Stomach (tissue), 4 donors: Measurements from ENCODE around the gene OR2W1.

Experiments
- EP300 ChIP-seq: sonication (generic); formaldehyde crosslinking; IDR thresholded peaks from one replicate; pipeline ENCODE4 v1.6.1; 2017; ENCODE audit warnings: antibody characterized with exemption
- POLR2A ChIP-seq, 4 donors: fragments of 450-650 bp; IDR thresholded peaks; one replicate each; pipeline ENCODE4 v1.6.1; 2016; ENCODE audit warnings: antibody characterized with exemption in 4 of 4, control low read depth in 2 of 4, mild to moderate bottlenecking in 1 of 4, moderate library complexity in 1 of 4
- POLR2AphosphoS5 ChIP-seq, 3 donors: sonication (generic); formaldehyde crosslinking; IDR thresholded peaks; one replicate each; pipeline ENCODE4 v1.6.1; 2016; ENCODE audit warnings: antibody characterized with exemption in 3 of 3
- TF ChIP-seq, protein P1 (sequence below), 7 experiments: fragments of 450-650 bp in 4 of 7; fragments of 200-600 bp in 3 of 7; sonication (generic) in 3 of 7; IDR thresholded peaks; one replicate each; pipeline ENCODE4 v1.5.1; 2016 to 2019; ENCODE audit warnings: antibody characterized with exemption in 7 of 7, control low read depth in 2 of 7, mild to moderate bottlenecking in 1 of 7

DNA sequence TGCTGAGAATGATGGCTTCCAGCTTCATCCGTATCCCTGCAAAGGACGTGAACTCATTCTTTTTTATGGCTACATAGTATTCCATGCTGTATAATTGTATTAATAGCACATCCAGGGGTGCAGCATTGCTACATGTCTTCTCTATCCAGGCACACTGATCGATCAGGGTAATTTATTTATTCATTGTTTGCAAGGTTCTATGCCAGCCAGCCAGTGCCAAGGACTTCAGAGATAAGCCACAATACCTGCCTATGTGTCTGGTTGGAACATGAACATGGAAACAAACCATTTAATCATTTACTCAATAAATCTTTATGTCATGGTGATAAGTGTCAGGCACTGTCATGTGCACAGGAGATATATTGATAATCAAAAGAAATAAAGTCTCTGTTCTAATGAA is 48.0 kb upstream of the OR2W1 start:
- TF ChIP-seq, protein P1, sequence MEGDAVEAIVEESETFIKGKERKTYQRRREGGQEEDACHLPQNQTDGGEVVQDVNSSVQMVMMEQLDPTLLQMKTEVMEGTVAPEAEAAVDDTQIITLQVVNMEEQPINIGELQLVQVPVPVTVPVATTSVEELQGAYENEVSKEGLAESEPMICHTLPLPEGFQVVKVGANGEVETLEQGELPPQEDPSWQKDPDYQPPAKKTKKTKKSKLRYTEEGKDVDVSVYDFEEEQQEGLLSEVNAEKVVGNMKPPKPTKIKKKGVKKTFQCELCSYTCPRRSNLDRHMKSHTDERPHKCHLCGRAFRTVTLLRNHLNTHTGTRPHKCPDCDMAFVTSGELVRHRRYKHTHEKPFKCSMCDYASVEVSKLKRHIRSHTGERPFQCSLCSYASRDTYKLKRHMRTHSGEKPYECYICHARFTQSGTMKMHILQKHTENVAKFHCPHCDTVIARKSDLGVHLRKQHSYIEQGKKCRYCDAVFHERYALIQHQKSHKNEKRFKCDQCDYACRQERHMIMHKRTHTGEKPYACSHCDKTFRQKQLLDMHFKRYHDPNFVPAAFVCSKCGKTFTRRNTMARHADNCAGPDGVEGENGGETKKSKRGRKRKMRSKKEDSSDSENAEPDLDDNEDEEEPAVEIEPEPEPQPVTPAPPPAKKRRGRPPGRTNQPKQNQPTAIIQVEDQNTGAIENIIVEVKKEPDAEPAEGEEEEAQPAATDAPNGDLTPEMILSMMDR (IDR thresholded peaks at IDR 0.05): no peak
- no peak for TF ChIP-seq POLR2A (IDR thresholded peaks at IDR 0.05)
- TF ChIP-seq POLR2AphosphoS5 (IDR thresholded peaks at IDR 0.05): no peak
- TF ChIP-seq EP300: no peak
